Ascending aorta (tissue), 2 donors: Measurements from ENCODE around the gene MAP2K6. TPM values are rescaled to one million over a fixed set of nuclear protein-coding genes. Genes with fewer than 3 reads are reported as not detected.

Experiments used
- DNase-seq, 2 donors: peaks; one replicate each; pipeline ENCODE4 v3.0.0-alpha.2; 2019; ENCODE audit warnings: low spot score in 2 of 2
- H3K27ac ChIP-seq, 2 donors: fragments of 200-600 bp; sonication (generic); one replicate each; pipeline ENCODE4 v1.5.1; 2016 to 2017; ENCODE audit warnings: mild to moderate bottlenecking in 1 of 2
- H3K27me3 ChIP-seq: fragments of 200-600 bp; sonication (generic); one replicate; pipeline ENCODE4 v1.5.1; 2017
- H3K36me3 ChIP-seq, 2 donors: fragments of 200-600 bp; sonication (generic); one replicate each; pipeline ENCODE4 v1.5.1; 2016
- H3K4me1 ChIP-seq, 2 donors: fragments of 200-600 bp; sonication (generic); one replicate each; pipeline ENCODE4 v1.5.1; 2016 to 2017; ENCODE audit warnings: mild to moderate bottlenecking in 1 of 2
- H3K4me3 ChIP-seq, 2 donors: fragments of 200-600 bp; sonication (generic); one replicate each; pipeline ENCODE4 v1.5.1; 2016 to 2017; ENCODE audit warnings: mild to moderate bottlenecking in 1 of 2
- H3K9me3 ChIP-seq, 2 donors: fragments of 200-600 bp; sonication (generic); one replicate each; pipeline ENCODE4 v1.5.1; 2016
- CTCF ChIP-seq, 3 experiments: fragments of 200-600 bp in 2 of 3; fragments of 450-650 bp in 1 of 3; sonication (generic) in 2 of 3; IDR thresholded peaks; one replicate each; pipeline ENCODE4 v1.5.1; 2016 to 2019; ENCODE audit warnings: antibody characterized with exemption in 3 of 3, mild to moderate bottlenecking in 1 of 3, moderate library complexity in 1 of 3
- intact Hi-C: fragments of 100-400 bp; cut with DNase I; formaldehyde crosslinking; loops from one replicate; pipeline ENCODE4 v1.15.1; 2023
- total RNA-seq: library from RNA; depleted of rRNA; stranded (reverse); fragments of >200 nt; gene quantifications from one replicate; pipeline ENCODE4 v1.1.0, GENCODE V29; 2016

The MAP2K6 gene
- total RNA-seq, 1 donor from 2014 or later = 6.7 TPM

GRCh38 chr17:69597898-69598692, 183.6 kb downstream of the MAP2K6 start:
- H3K27ac ChIP-seq = no peak overlapping the region
- intact Hi-C loops = no loop called here
- no peak for TF ChIP-seq CTCF (IDR thresholded peaks at IDR 0.05)
- H3K27me3 ChIP-seq = no peaks in the 10 kb centered on the region
- no peaks in the 10 kb centered on the region for H3K4me1 ChIP-seq
- no peaks in the 10 kb centered on the region for H3K36me3 ChIP-seq
- DNase-seq = no peak
- H3K4me3 ChIP-seq = no peak overlapping the region
- H3K9me3 ChIP-seq = no peaks in the 10 kb centered on the region

- no peak overlapping the region for H3K4me3 ChIP-seq
- H3K36me3 ChIP-seq = no peaks in the 10 kb centered on the region
- no peaks in the 10 kb centered on the region for H3K27me3 ChIP-seq
- TF ChIP-seq CTCF (IDR thresholded peaks at IDR 0.05) = no peak
- peaks cover 0 to 1% of the 10 kb centered on the region in 2 donors for H3K4me1 ChIP-seq
- no peaks in the 10 kb centered on the region for H3K9me3 ChIP-seq
- H3K27ac ChIP-seq = no peak overlapping the region
- intact Hi-C loops = no loop called here
- no peak for DNase-seq
Measured at GRCh38 chr17:69602972-69603371, 188.5 kb downstream of the MAP2K6 start.

Other genes starting within 250 kb of the MAP2K6 start
- 6.8 TPM for gene ABCA10, start 185.9 kb upstream of the MAP2K6 start, total RNA-seq
- gene ABCA5, start 87.6 kb upstream of the MAP2K6 start, total RNA-seq = 7.8 TPM